Fibroblast of gingiva (primary cell): ENCODE data around the gene PPP2R2B.

Experiments
- DNase-seq: peaks from one replicate; pipeline ENCODE4 v3.0.0-alpha.2; 2011; ENCODE audit warnings: low read depth

Gene PPP2R2B

GRCh38 chr5:146888351-146888978 is 9.9 kb upstream of the PPP2R2B start:
- DNase-seq: no peak

- DNase-seq: no peak
Observed at GRCh38 chr5:146884066-146884626, 5.6 kb upstream of the PPP2R2B start.

DNA sequence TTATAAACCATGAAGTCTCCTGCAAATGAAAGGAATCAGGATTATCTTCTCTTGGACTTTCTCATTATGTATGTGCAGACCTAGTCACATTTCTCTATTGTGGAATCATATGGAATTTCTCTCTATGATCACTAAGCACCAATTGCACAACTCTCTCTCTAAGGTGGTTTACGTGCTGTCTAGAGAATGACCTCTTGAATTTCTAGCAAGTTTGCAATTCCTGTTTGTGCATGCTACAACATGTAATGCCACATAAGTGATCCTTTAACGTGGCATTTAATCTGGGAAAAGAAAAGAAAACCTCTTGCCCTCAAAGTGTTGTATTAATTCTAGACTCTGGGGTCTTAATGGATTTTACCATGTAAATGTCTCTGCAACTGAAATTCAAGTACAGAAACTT is 5.0 kb upstream of the PPP2R2B start:
- no peak for DNase-seq

GRCh38 chr5:146880966-146881365 is 2.4 kb upstream of the PPP2R2B start:
- DNase-seq: no peak

GRCh38 chr5:146877783-146878475 is 628 bp downstream of the PPP2R2B start:
- no peak for DNase-seq

DNA sequence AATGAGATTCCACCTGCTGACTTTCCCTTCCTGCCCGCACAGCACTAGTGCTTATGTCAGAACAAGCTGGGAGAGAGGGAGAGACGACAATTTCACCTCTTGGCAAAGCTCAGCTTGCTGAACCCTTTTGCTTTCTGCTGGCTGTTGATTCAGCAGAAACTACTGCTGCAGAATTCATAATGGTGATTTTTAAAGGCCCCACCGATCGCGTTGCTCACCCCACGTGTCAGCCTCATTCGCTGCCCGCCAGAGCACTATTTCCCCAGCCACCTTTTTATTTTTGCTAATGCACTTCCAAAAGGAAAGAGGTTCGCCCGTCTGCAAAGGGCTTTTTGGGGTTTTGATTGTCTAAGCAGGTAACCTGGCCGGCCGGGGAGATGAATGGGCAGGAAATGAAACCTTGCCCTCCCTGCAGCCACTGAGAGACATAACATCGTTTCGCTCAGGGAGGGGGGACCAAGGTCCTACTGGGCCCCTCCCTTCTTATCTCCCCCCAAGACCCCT is 1.3 kb downstream of the PPP2R2B start:
- DNase-seq: no peak

DNA sequence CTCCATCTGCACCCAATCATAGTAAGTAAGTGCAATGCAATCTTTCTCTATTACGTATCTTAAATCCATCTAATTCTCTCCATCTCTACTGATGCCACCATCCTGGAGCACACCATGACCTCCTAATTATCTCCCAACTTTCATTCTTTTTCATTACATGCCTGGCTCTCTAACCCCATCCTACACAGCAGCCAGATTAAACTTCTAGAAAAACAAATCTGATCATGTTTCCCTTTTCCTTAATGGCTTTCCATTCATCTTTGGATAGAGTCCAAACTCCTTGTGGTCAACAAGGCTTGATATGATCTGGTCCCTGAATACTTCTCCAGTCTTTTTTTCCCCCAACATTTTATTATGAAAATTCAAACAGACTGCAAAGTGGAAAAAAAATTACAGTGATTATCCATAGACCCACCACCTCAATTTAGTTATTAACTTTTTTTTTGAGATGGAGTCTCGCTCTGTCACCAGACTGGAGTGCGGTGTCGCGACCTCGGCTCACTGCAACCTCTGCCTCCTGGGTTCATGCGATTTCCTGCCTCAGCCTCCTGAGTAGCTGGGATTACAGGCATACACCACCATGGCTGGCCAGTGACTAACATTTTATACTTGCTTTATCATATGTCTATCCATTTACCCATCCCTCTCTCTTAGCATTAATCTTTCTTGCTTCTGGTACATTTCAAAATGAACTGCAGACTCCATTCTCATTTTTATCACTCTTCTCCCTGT is 5.2 kb downstream of the PPP2R2B start:
- DNase-seq: no peak

DNA sequence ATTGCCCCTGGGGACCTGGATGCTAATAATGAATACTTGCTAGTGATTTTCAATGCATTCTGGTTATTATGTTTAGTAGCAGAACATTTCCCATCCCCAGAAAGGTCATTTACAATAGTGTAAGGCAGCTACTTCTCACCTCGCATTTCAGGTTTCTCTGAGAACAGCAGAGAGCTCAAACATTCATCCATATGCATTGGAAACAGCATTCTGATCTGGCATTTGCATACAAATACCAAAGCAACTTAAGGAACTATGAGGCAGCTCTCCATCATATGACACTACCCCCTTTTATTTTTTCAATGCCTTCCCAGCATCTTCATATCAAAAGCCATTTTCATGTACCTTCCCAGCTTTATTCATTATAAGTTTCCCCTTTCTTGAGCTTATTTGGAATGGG is 6.4 kb downstream of the PPP2R2B start:
- DNase-seq: no peak

DNA sequence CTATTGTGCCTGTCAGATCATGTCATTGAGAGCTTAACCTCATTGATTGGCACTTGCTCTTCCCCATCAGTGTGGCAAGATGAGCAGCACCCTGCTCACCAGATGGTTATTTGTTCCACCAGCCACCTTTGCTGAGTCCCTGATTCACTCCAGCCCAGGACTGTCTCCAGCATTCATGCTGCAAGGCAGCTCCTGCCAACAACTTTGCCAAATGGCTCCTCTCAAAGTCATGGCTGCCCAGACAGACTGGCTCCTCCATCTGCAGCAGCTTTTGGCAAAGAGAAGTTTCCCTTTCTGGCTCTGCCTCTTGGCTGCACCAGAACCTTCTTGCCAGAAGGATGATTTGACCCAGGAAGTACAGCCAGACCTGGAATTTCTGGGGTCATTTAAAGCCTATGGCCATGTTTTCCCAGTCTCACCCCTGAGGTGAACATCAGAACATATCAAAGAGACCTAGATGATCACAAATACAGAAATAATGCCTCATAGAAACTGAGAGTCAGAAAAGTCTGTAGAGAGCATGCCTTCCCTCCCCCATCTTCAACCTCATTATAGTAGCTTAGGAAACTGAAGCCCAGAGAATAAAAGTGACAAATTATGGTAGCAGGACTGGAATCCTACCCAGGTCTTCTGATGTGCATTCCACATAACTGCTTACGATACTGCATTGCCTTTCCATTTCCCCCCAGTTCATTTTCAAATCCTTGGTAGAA is 10.4 kb downstream of the PPP2R2B start:
- DNase-seq: no peak

- no peak for DNase-seq
Observed at GRCh38 chr5:146866263-146866662, 12.3 kb downstream of the PPP2R2B start.

DNA sequence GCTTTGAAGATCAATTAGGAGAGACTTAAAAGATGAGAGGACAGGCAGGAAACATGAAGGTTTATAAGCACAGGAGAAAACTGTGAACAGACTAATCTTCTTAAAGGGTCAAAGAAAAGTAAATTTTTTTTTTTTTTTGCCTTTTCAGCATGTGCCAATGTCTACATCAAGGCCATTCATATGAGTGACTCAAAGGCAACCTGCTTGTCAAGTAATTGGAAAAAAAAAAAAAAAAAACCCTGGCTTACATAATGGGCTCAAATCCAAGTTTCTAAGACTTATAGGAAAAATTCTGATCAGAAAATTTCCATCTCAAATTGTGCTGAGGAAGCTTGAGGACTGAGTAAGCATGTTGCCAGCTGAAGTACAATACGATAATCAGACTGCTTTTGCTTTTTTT is 15.9 kb downstream of the PPP2R2B start:
- no peak for DNase-seq

DNA sequence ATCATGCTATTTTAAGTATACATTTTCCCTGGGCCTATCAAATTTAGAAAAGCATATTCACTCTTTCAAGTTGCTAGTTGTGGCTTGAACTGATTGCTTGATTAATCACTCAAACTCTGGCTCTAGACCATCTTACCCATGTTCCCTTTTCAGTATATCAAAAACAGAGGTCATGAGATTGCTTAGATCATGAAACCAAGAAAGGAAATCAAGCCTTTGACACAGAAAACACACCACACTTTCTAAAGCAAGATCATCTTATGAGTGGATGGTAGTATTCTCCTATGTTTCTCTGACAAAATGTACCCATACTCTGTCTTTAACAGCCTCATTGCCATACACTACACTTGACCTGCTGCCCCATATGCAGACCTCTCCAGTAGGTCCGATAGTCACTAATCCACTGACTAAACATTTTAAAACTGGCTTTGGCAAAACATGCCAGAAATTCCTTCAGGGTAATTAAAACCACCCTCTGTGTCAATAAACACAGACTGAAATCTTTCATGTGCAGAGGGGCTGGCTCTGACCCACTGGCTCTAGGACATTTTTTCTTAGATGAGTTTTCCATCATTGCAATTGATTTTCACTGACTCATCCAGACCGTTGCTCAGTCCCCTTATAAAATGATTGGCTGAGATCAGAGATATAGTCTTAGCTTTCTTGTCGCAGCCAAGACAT is 18.2 kb downstream of the PPP2R2B start:
- no peak for DNase-seq

DNA sequence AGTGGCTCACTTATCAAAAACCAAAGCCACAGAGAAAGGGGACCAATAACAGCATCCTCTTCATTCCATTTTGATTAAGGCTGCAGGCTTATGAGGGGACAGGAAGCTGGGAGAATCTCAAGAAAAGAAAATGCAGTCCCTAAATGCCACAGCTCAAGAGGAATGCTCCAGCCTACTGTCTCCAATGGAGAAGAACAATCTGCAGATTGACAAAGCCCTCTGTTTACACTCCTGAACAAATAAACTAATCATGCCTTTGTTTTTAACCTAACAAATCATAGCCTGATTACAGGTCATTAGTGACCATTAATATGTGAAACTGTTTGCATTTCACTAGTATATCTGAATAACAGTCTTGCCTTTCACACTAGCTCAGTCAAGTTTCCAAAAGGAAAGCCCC is 26.5 kb downstream of the PPP2R2B start:
- no peak for DNase-seq

DNA sequence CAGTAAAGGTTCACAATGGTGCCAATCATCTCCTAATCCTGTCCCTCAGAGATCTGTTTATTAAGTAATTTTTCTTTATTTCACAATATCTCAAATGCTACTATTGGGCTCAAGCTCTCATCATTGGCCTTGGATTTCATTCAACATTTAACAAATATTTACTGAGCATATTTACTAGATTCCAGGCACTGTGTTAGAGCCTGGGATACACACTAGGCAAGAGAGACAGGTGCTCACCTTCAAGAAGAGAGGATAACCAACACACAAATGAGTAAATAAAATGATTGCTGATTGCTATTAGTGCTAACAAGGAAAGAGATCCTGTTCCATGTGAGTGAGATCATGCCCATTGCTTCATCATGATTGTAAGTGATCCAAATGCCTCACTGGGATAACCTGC is 27.4 kb downstream of the PPP2R2B start:
- DNase-seq: no peak

GRCh38 chr5:146849694-146850303 is 28.8 kb downstream of the PPP2R2B start:
- no peak for DNase-seq

GRCh38 chr5:146848133-146848532 is 30.4 kb downstream of the PPP2R2B start:
- DNase-seq: no peak

DNA sequence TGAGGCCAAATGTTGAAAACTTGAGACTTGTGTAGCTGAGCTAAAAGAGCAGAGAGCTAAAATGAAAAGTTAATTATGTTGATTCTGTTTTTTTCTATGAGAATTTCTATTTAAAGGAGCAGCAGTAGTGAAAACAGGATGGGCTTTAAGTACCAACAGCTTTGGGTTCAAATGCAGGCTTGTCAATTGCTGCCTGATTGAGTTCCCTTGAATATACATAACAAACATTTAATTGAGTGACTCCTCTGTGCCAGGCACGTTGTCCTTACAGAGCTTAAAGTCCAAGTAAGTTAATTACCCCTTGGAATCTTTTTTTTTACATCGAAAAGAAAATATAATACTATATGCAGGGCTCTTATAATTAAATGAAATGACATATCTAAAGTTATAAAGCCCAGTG is 38.5 kb downstream of the PPP2R2B start:
- no peak for DNase-seq

- no peak for DNase-seq
Observed at GRCh38 chr5:146836226-146836842, 42.2 kb downstream of the PPP2R2B start.

DNA sequence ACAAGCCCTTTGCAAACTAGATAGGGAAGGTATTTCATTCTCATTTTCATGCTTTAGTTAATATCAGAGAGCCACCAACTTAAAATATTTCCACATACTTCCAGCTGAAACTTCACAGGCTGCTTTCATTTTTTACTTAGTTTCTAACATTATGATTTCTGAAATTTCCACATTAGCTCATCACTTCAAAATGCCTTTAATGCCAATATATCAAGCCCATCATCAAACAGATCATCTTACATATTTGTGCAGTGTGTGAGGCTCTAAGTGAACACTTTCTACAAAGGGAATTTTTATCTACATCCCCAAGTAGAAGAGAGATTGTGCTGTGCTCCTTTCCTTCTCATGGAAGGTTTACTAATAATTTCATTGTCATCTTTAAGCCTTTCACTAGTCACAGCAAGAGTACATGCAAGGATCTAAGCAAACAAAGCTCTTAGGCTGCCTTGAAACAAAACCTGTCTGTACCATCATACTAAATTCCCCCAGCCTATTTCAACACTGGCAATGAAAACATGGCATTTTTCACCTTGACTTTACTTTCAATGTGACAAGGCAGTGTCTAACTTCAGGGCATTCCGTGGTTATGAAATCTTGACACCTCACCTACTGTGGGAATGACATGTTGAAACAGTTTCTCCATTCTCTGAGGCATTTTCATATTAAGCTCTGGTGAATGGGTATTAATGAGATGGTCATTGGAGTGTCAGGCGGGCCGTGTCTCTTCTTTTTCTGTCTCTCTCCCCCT is 45.4 kb downstream of the PPP2R2B start:
- no peak for DNase-seq

DNA sequence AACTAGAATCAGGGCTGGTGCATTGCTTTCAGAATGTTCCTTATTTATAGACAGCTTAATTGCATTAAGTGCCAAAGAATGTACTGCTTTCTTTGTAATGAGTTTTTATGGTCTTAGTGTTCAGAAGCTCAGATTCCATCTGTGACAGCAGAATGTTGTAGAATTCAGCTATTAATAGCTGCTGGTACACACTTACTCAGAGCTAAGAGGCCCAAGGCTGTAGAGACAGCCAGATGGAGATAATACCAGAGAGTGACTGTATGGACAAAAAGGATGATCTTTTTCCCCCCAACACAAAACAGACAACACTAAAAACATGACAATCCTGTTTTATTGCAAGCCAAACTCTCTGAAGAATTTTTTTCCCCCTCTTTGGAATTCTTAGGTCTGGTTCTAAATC is 50.2 kb downstream of the PPP2R2B start:
- DNase-seq: no peak
